GM19193 (cell line): Measurements from ENCODE around the gene LY86.

Experiments
- POLR2A ChIP-seq: IDR thresholded peaks from 4 replicates; pipeline ENCODE4 v1.6.1; 2011; ENCODE audit not compliant: insufficient read depth, insufficient read length; ENCODE audit errors: extremely low read depth

The LY86 gene

GRCh38 chr6:6649824-6650349 lies 61.4 kb downstream of the LY86 start:
- no peak for TF ChIP-seq POLR2A

GRCh38 chr6:6650839-6651238 lies 62.3 kb downstream of the LY86 start:
- no peak for TF ChIP-seq POLR2A

- no peak for TF ChIP-seq POLR2A
Measured at GRCh38 chr6:6651335-6651734, 62.8 kb downstream of the LY86 start.

GRCh38 chr6:6652932-6653331 lies 64.4 kb downstream of the LY86 start:
- TF ChIP-seq POLR2A: no peak

GRCh38 chr6:6654599-6655575 lies 66.4 kb downstream of the LY86 start:
- no peak for TF ChIP-seq POLR2A

- no peak for TF ChIP-seq POLR2A
Measured at GRCh38 chr6:6655805-6656251, 67.3 kb downstream of the LY86 start.

GRCh38 chr6:6656287-6656686 lies 67.8 kb downstream of the LY86 start:
- TF ChIP-seq POLR2A: no peak

- TF ChIP-seq POLR2A: no peak
Measured at GRCh38 chr6:6657085-6657819, 68.7 kb downstream of the LY86 start.

GRCh38 chr6:6657820-6658217 lies 69.3 kb downstream of the LY86 start:
- no peak for TF ChIP-seq POLR2A

GRCh38 chr6:6659600-6660327 lies 71.2 kb downstream of the LY86 start:
- no peak for TF ChIP-seq POLR2A

- no peak for TF ChIP-seq POLR2A
Measured at GRCh38 chr6:6660339-6661045, 72.0 kb downstream of the LY86 start.

- TF ChIP-seq POLR2A: no peak
Measured at GRCh38 chr6:6661191-6661590, 72.7 kb downstream of the LY86 start.

- no peak for TF ChIP-seq POLR2A
Measured at GRCh38 chr6:6661684-6662083, 73.2 kb downstream of the LY86 start.

- TF ChIP-seq POLR2A: no peak
Measured at GRCh38 chr6:6663421-6664135, 75.1 kb downstream of the LY86 start.

GRCh38 chr6:6665555-6666243 lies 77.2 kb downstream of the LY86 start:
- no peak for TF ChIP-seq POLR2A
